Hepatocyte (in vitro differentiated cells): ENCODE measurements around the gene NDUFB2. TPM values are rescaled to one million over a fixed set of nuclear protein-coding genes. Genes with fewer than 3 reads are reported as not detected.
A peak's percentile ranks its signal among the peaks of the same experiment; 100 is the strongest.

Experiments used
- DNase-seq: peaks from one replicate; pipeline ENCODE4 v3.0.0-alpha.2; 2016; ENCODE audit warnings: low spot score
- H2AFZ ChIP-seq: fragments of 200-600 bp; sonication (generic); 2 replicates; pipeline ENCODE4 v1.6.0; 2016; ENCODE audit warnings: antibody characterized with exemption, mild to moderate bottlenecking
- H3K27ac ChIP-seq: fragments of 200-600 bp; sonication (generic); 2 replicates; pipeline ENCODE4 v1.5.1; 2016; ENCODE audit warnings: mild to moderate bottlenecking
- H3K27me3 ChIP-seq: fragments of 200-600 bp; sonication (generic); 2 replicates; pipeline ENCODE4 v1.6.1; 2016
- H3K36me3 ChIP-seq: fragments of 200-600 bp; sonication (generic); replicated peaks from 2 replicates; pipeline ENCODE4 v1.5.1; 2016; ENCODE audit warnings: low read depth; ENCODE audit not compliant: insufficient read depth
- H3K4me1 ChIP-seq: fragments of 200-600 bp; sonication (generic); 2 replicates; pipeline ENCODE4 v1.5.1; 2016; ENCODE audit warnings: mild to moderate bottlenecking, moderate library complexity; ENCODE audit not compliant: insufficient read depth
- H3K4me2 ChIP-seq: fragments of 200-600 bp; sonication (generic); 2 replicates; pipeline ENCODE4 v1.6.0; 2016
- H3K4me3 ChIP-seq: fragments of 200-600 bp; sonication (generic); 2 replicates; pipeline ENCODE4 v1.5.1; 2016; ENCODE audit warnings: mild to moderate bottlenecking
- H3K79me2 ChIP-seq: fragments of 200-600 bp; sonication (generic); 2 replicates; pipeline ENCODE4 v1.6.0; 2017; ENCODE audit warnings: mild to moderate bottlenecking
- H3K9me2 ChIP-seq: fragments of 200-600 bp; sonication (generic); replicated peaks from 2 replicates; pipeline ENCODE4 v1.6.0; 2017; ENCODE audit warnings: mild to moderate bottlenecking; ENCODE audit not compliant: insufficient read depth
- H3K9me3 ChIP-seq: fragments of 200-600 bp; sonication (generic); 2 replicates; pipeline ENCODE4 v1.5.1; 2016; ENCODE audit warnings: low read depth, mild to moderate bottlenecking
- H4K20me1 ChIP-seq: fragments of 200-600 bp; sonication (generic); 2 replicates; pipeline ENCODE4 v1.6.0; 2016; ENCODE audit warnings: mild to moderate bottlenecking; ENCODE audit not compliant: insufficient read depth, poor library complexity, severe bottlenecking
- EZH2 ChIP-seq: fragments of 200-600 bp; sonication (generic); IDR thresholded peaks from 2 replicates; pipeline ENCODE4 v1.6.1; 2016; ENCODE audit warnings: antibody characterized with exemption, mild to moderate bottlenecking, borderline replicate concordance
- EZH2phosphoT487 ChIP-seq: fragments of 200-600 bp; sonication (generic); IDR thresholded peaks from one replicate; pipeline ENCODE4 v1.6.1; 2018; ENCODE audit warnings: antibody characterized with exemption, mild to moderate bottlenecking, low read depth, moderate library complexity; ENCODE audit not compliant: unreplicated experiment, severe bottlenecking
- WGBS: methylation state at CpG from one replicate; pipeline ENCODE4 v1.1.6; 2016; ENCODE audit warnings: low lambda C conversion rate; ENCODE audit errors: missing lambda C conversion rate; 5-methylcytosine and 5-hydroxymethylcytosine counted together
- polyA plus RNA-seq: library from polyadenylated mRNA; unstranded; fragments of >200 nt; fragmentation: Nextera tagmentation; extraction: Ambion mirVana; gene quantifications from 2 replicates; pipeline ENCODE4 v1.2.1, GENCODE V29; 2016
- total RNA-seq: library from RNA; depleted of rRNA; stranded (reverse); fragments of >200 nt; gene quantifications from 2 replicates; pipeline ENCODE4 v1.2.3, GENCODE V29; 2014
- TF ChIP-seq, protein P1 (sequence below): fragments of 200-600 bp; sonication (generic); IDR thresholded peaks from 2 replicates; pipeline ENCODE4 v1.5.1; 2016; ENCODE audit warnings: antibody characterized with exemption, mild to moderate bottlenecking; ENCODE audit not compliant: poor library complexity

The NDUFB2 gene
- total and polyA plus RNA-seq, 2 experiments from 2014 or later = 372 to 379 TPM

DNA sequence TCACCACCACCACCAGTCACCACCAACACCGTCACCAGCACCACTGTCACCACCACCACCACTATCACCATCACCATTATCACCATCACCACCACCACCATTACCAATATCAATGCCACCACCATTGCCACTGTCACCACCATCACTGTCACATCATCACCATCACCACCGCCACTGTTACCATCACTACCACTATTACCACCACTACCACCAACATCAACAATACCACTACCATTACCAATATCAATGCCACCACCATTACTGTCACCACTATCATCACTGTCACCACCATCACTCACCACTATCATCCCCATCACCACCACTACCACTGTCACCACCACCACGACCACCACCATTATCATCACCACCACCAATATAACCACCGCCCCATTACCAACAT lies 41.8 kb upstream of the NDUFB2 start:
- Histone ChIP-seq H3K79me2 (no peaks in the 10 kb centered on the region), H3K4me3 (no peak overlapping the region), H3K27me3 (no peaks in the 10 kb centered on the region), H3K36me3 (no peaks in the 10 kb centered on the region), H2AFZ (no peak overlapping the region), H3K4me1 (no peaks in the 10 kb centered on the region), H3K9me2 (no peaks in the 10 kb centered on the region), H3K4me2 (no peak overlapping the region), H3K27ac (no peak overlapping the region), H4K20me1 (no peaks in the 10 kb centered on the region), H3K9me3 (no peaks in the 10 kb centered on the region)
- DNase-seq = no peak
- WGBS = 94% methylated on average over 4 of the region's 4 CpGs
- TF ChIP-seq EZH2phosphoT487 = no peak
- TF ChIP-seq EZH2 = no peak
- TF ChIP-seq, protein P1, sequence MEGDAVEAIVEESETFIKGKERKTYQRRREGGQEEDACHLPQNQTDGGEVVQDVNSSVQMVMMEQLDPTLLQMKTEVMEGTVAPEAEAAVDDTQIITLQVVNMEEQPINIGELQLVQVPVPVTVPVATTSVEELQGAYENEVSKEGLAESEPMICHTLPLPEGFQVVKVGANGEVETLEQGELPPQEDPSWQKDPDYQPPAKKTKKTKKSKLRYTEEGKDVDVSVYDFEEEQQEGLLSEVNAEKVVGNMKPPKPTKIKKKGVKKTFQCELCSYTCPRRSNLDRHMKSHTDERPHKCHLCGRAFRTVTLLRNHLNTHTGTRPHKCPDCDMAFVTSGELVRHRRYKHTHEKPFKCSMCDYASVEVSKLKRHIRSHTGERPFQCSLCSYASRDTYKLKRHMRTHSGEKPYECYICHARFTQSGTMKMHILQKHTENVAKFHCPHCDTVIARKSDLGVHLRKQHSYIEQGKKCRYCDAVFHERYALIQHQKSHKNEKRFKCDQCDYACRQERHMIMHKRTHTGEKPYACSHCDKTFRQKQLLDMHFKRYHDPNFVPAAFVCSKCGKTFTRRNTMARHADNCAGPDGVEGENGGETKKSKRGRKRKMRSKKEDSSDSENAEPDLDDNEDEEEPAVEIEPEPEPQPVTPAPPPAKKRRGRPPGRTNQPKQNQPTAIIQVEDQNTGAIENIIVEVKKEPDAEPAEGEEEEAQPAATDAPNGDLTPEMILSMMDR = no peak

DNA sequence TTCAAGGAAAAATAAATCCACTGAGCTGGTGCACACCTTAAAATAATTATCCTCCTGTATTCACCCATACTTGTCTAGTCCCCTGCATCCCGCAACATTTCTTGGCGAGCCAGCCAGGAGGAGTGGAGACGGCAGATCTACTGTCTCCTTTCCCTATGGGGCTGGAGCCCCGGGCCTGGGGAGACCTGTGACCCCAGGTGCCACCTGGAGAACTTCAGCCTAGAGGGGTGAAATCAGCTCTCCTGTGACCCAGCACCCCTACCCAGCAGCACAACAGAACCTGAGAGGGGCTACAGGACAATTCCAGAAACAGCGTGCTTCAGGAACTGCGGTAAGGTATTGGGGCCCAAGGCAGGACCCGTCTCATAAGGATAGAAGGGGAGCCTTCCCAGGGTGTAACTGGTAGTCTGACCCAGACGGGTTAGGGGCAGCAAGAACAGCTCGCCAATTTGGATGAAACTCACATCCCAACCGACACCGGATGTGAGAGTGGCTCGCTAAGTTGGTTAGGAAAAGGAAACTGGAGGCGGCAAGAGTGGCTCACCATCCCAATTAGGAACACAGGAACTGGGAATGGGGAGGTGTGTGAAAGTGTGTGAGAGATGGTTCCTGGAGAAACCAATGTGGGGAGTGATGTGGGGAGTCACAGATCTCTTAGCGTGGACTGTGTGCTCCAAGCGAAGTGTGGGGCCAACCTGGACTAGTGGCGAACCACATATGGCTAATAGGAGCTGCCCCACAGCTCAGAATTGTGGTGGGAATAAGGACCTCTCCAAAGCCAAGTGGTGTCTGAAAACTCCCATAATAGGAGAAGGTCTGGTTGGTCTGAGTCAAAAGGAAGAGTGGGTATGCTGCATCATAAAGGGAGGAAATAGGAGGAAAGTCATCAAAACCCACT lies 40.7 kb upstream of the NDUFB2 start:
- no peaks in the 10 kb centered on the region for H3K9me3 ChIP-seq
- H3K4me3 ChIP-seq = no peak overlapping the region
- H3K9me2 ChIP-seq = no peaks in the 10 kb centered on the region
- H3K4me2 ChIP-seq = peak overlapping the region; percentile 73
- no peaks in the 10 kb centered on the region for H3K4me1 ChIP-seq
- H3K27me3 ChIP-seq = no peaks in the 10 kb centered on the region
- no peaks in the 10 kb centered on the region for H4K20me1 ChIP-seq
- peak overlapping the region; percentile 13 for H3K27ac ChIP-seq
- H3K36me3 ChIP-seq = no peaks in the 10 kb centered on the region
- TF ChIP-seq EZH2 (no peak), EZH2phosphoT487 (no peak)
- TF ChIP-seq, protein P1 = no peak
- no peak overlapping the region for H2AFZ ChIP-seq
- no peak for DNase-seq
- no peaks in the 10 kb centered on the region for H3K79me2 ChIP-seq
- 96% methylated on average over 16 of the region's 16 CpGs for WGBS

DNA sequence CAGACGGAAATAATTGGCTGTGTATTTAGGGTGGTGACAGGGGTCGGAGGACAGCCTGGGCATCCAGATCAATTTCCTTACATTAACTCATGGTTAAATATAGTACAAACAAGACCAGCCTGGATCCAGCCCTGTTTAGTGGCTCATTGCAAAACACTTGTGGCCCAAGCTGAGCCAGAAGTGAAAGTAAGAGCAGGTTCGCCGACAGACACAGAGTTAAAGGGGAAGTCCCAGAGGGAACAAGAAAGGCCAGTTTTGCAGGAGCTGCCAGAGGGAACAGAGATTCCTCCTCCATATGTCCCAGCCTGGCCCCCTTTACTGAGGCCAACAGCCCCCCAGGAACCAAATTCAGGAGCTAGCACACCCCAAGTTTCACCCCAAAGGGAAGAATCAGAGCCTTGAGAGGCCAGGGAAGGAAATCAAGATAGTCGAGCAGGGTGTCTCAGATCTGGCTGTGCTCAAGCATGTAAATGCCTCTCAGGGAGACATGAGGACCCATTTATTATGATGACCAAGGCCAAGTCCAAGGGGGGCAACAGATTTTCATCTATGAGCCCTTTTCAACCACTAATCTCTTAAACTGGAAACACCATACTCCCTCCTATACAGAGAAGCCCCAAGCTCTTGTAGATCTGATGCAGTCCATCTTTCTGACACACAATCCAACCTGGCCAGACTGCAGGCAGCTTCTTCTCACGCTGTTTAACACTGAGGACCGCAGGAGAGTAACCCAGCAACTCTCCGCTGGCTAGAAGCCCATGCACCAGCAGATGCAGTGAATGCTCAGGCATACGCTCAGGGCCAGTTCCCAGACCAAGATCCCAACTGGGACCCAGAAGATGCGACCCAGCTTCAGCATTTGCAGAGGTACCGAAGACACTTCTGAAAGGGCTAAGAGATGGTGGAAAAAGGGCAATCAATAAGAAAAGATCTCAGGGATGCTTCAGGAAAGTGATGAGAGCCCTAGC lies 39.7 kb upstream of the NDUFB2 start:
- peak overlapping the region; percentile 51 for H2AFZ ChIP-seq
- TF ChIP-seq EZH2phosphoT487 = no peak
- no peak for TF ChIP-seq EZH2
- TF ChIP-seq, protein P1 = no peak
- DNase-seq = peak; percentile 75
- H3K79me2 ChIP-seq = no peaks in the 10 kb centered on the region
- H3K27ac ChIP-seq = peak overlapping the region; percentile 15
- H3K9me2 ChIP-seq = no peaks in the 10 kb centered on the region
- H3K36me3 ChIP-seq = no peaks in the 10 kb centered on the region
- H4K20me1 ChIP-seq = no peaks in the 10 kb centered on the region
- no peak overlapping the region for H3K4me3 ChIP-seq
- 68% methylated on average over 11 of the region's 11 CpGs for WGBS
- H3K27me3 ChIP-seq = no peaks in the 10 kb centered on the region
- H3K9me3 ChIP-seq = no peaks in the 10 kb centered on the region
- H3K4me2 ChIP-seq = peak overlapping the region; percentile 73
- H3K4me1 ChIP-seq = no peaks in the 10 kb centered on the region
